ENCODE data around the gene ZNF827. TPM values are rescaled to one million over a fixed set of nuclear protein-coding genes. Genes with fewer than 3 reads are reported as not detected.
A peak's percentile ranks its signal among the peaks of the same experiment; 100 is the strongest.

Gene ZNF827
- total and polyA plus RNA-seq, 2 experiments from 2014 or later = 20.3 to 33.1 TPM

DNA sequence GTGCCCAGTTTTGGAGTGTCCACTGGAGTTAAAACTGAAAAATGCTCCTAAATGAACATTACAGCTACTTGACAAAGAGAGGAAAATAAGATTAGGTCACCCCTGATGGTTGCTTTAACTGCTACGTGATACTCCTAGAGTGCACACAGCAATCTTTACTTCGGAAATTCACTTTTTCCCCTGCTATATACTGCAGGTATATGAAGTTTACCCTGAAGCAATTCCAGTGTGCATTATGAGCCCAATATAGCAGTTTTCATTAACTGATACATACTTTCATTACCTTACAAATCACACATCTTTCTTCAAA lies 773 bp upstream of the ZNF827 start:
- peaks cover 18% of the 10 kb centered on the region for H3K27me3 Mint-ChIP-seq (ENCODE audit: insufficient read depth, low read depth, poor library complexity)
- Histone ChIP-seq H2AFZ (no peak overlapping the region; the same call in 1 of the 2 replicates), H3K27ac (ENCODE audit: low read depth) (no peak overlapping the region)

GRCh38 chr4:145937971-145938611 lies 532 bp downstream of the ZNF827 start:
- H3K4me2 ChIP-seq = peak overlapping the region; percentile 75
- no peak overlapping the region for H2AFZ ChIP-seq
- Mint-ChIP-seq H3K4me1 (peaks cover 37% of the 10 kb centered on the region), H3K27ac (peak overlapping the region; percentile 99), H3K4me3 (peak overlapping the region; percentile 94), H3K36me3 (ENCODE audit: low read depth) (peaks cover 3% of the 10 kb centered on the region; the same call in 2 of the 3 replicates), H3K9me3 (peaks cover 2% of the 10 kb centered on the region; the same call in 2 of the 3 replicates), H3K27me3 (ENCODE audit: insufficient read depth, low read depth, poor library complexity) (peaks cover 18% of the 10 kb centered on the region)
- H3K79me2 ChIP-seq (replicated peaks; ENCODE audit: insufficient read depth) = peaks cover 36% of the 10 kb centered on the region
- peaks cover 37% of the 10 kb centered on the region for H3K4me1 ChIP-seq (ENCODE audit: insufficient read depth)
- peak overlapping the region; percentile 97 for H3K27ac ChIP-seq (ENCODE audit: low read depth)
- peak overlapping the region; percentile 88 for H3K4me3 ChIP-seq
- no peaks in the 10 kb centered on the region for H3K9me2 ChIP-seq (ENCODE audit: insufficient read depth)
- H3K36me3 ChIP-seq (ENCODE audit: insufficient read depth) = no peaks in the 10 kb centered on the region
- H4K20me1 ChIP-seq (replicated peaks; ENCODE audit: insufficient read depth) = no peaks in the 10 kb centered on the region; the same call in 1 of the 2 replicates
- peak; percentile 4 for ATAC-seq
- peak; percentile 80 for DNase-seq (ENCODE audit: low spot score)
- H3F3A ChIP-seq (replicated peaks; ENCODE audit: low read depth) = no peaks in the 10 kb centered on the region
- TF ChIP-seq POLR2AphosphoS5 (IDR thresholded peaks at IDR 0.05; ENCODE audit: low read depth) (peak; percentile 34; the same call in 1 of the 2 replicates), EZH2phosphoT487 (IDR thresholded peaks at IDR 0.05; ENCODE audit: unreplicated experiment) (no peak)
- no peaks in the 10 kb centered on the region for H3K27me3 ChIP-seq (ENCODE audit: insufficient read depth)

More for the DNA sequence above, 773 bp upstream of the ZNF827 start:
- peak overlapping the region; percentile 88 for H3K4me3 ChIP-seq
- H3K4me3 Mint-ChIP-seq = peak overlapping the region; percentile 94
- H3K27ac Mint-ChIP-seq = peak overlapping the region; percentile 96
- ATAC-seq (no peak), DNase-seq (ENCODE audit: low spot score) (no peak)
- peaks cover 2% of the 10 kb centered on the region; the same call in 2 of the 3 replicates for H3K9me3 Mint-ChIP-seq
- TF ChIP-seq, protein P1, sequence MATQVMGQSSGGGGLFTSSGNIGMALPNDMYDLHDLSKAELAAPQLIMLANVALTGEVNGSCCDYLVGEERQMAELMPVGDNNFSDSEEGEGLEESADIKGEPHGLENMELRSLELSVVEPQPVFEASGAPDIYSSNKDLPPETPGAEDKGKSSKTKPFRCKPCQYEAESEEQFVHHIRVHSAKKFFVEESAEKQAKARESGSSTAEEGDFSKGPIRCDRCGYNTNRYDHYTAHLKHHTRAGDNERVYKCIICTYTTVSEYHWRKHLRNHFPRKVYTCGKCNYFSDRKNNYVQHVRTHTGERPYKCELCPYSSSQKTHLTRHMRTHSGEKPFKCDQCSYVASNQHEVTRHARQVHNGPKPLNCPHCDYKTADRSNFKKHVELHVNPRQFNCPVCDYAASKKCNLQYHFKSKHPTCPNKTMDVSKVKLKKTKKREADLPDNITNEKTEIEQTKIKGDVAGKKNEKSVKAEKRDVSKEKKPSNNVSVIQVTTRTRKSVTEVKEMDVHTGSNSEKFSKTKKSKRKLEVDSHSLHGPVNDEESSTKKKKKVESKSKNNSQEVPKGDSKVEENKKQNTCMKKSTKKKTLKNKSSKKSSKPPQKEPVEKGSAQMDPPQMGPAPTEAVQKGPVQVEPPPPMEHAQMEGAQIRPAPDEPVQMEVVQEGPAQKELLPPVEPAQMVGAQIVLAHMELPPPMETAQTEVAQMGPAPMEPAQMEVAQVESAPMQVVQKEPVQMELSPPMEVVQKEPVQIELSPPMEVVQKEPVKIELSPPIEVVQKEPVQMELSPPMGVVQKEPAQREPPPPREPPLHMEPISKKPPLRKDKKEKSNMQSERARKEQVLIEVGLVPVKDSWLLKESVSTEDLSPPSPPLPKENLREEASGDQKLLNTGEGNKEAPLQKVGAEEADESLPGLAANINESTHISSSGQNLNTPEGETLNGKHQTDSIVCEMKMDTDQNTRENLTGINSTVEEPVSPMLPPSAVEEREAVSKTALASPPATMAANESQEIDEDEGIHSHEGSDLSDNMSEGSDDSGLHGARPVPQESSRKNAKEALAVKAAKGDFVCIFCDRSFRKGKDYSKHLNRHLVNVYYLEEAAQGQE (IDR thresholded peaks at IDR 0.05; ENCODE audit: unreplicated experiment) = no peak
- no peak for TF ChIP-seq POLR2AphosphoS5 (IDR thresholded peaks at IDR 0.05; ENCODE audit: low read depth)
- TF ChIP-seq, protein P2, sequence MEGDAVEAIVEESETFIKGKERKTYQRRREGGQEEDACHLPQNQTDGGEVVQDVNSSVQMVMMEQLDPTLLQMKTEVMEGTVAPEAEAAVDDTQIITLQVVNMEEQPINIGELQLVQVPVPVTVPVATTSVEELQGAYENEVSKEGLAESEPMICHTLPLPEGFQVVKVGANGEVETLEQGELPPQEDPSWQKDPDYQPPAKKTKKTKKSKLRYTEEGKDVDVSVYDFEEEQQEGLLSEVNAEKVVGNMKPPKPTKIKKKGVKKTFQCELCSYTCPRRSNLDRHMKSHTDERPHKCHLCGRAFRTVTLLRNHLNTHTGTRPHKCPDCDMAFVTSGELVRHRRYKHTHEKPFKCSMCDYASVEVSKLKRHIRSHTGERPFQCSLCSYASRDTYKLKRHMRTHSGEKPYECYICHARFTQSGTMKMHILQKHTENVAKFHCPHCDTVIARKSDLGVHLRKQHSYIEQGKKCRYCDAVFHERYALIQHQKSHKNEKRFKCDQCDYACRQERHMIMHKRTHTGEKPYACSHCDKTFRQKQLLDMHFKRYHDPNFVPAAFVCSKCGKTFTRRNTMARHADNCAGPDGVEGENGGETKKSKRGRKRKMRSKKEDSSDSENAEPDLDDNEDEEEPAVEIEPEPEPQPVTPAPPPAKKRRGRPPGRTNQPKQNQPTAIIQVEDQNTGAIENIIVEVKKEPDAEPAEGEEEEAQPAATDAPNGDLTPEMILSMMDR (conservative IDR thresholded peaks at IDR 0.05; ENCODE audit: low read depth in 2 of 2) = no peak
- peak overlapping the region; percentile 75 for H3K4me2 ChIP-seq
- no peaks in the 10 kb centered on the region; the same call in 1 of the 2 replicates for H3K9me2 ChIP-seq (ENCODE audit: insufficient read depth)
- H3K4me1 ChIP-seq (ENCODE audit: insufficient read depth) = peaks cover 24% of the 10 kb centered on the region
- no peaks in the 10 kb centered on the region for H3F3A ChIP-seq (replicated peaks; ENCODE audit: low read depth)
- H3K36me3 ChIP-seq (ENCODE audit: insufficient read depth) = no peaks in the 10 kb centered on the region
- peaks cover 26% of the 10 kb centered on the region for H3K4me1 Mint-ChIP-seq
- no peaks in the 10 kb centered on the region for H3K27me3 ChIP-seq (ENCODE audit: insufficient read depth)
- peaks cover 3% of the 10 kb centered on the region; the same call in 2 of the 3 replicates for H3K36me3 Mint-ChIP-seq (ENCODE audit: low read depth)
- no peaks in the 10 kb centered on the region for H4K20me1 ChIP-seq (replicated peaks; ENCODE audit: insufficient read depth)
- H3K79me2 ChIP-seq (replicated peaks; ENCODE audit: insufficient read depth) = peaks cover 23% of the 10 kb centered on the region

All from GM23338 (cell line).